GM21515 (cell line): ENCODE data around the gene PLEKHD1.

Experiments used
- ATAC-seq: cut with Tn5 transposase; IDR thresholded peaks from one replicate; pipeline ENCODE4 v1.9.1; 2021; ENCODE audit not compliant: unreplicated experiment

The PLEKHD1 gene

DNA sequence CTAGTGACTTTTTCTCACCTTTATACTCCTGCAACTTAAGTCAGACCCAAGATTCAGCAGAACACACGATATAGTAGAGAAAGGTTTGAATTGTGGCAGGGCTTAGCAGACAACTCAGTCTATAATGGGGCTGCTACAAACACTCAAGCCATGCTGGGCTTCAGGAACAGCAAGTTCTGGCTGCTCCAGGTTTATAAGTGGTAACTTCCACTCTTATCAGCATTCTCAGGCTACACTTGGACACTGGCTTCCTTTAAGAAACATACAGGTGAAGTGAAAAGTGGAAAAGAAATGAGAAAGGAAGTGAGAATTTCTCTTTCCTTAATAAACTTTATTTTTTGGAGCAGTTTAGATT lies 21.7 kb downstream of the PLEKHD1 start:
- ATAC-seq: no peak

DNA sequence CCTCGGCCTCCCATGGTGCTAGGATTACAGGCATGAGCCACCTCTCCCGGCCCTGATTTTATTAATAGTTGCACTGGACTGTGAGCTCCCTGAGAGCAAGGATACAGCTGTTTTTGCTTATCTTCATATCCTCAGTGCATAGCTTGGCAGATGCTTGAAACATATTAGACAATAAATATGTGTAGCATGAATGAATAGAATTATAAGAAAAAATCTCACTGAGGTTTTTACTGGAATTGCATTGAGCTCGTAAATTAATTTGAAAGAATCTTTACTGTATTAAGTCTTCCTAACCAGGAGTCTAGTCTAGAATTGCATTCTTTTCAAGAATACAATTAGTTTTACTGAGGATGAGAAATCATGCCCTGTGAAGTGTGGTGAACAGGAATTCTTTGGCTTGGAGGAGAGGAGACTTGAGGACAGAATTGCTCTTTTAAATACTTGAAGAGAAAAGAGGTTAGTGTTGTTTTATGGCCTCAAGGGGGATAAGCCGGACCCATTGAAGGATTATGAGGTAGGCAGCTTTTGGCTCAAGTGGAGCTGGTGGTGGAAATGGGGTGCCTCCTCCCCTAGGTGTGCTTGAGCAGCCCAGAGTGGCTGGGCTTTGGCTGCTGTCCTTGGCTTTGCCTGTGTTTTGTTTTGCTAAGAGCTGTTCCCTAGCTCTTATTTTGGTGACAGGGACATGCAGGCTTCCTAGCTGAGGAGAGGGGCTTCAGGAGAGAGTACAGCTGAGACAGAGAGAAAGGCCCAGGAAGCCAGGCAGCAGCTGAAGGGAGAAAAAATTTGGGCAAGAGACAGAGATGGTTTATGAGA lies 34.0 kb downstream of the PLEKHD1 start:
- ATAC-seq: no peak

DNA sequence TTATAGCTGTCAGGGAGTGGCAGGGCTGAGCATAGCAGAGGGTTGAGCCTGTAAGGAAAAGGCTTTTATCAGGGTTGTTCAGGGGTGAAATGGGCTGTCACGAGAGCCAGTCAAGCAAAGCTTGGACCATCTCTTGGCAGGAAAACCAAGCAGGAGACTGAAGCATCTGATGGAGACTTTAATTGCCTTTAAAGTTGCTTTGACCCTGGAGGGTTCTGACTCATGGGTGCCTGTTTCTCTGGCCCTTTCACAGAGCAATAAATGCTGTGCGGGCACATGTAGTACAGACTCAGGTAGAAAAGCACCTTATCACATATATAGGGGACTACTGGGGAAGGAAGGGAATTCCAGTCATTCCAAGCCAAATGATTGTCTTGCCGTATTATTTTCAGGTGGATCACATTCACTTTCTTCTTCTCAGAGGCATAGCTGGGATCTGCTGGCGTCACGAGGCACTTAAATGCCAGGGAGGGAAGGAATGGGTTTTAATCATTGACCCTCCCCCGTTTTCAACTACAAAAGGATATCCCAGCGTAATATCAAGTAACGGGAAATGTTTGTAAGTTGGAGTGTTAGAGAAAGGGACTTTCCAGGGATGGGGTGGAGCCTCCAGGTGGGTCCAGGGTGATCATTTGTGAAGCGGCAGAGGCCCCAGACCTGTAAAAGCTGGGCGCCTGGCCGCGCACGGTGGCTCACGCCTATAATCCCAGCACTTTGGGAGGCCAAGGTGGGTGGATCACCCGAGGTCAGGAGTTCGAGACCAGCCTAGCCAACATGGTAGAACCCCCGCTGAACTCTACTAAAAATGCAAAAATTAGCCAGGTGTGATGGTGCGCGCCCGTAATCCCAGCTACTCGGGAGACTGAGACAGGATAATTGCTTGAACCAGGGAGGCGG lies 34.9 kb downstream of the PLEKHD1 start:
- ATAC-seq: no peak

DNA sequence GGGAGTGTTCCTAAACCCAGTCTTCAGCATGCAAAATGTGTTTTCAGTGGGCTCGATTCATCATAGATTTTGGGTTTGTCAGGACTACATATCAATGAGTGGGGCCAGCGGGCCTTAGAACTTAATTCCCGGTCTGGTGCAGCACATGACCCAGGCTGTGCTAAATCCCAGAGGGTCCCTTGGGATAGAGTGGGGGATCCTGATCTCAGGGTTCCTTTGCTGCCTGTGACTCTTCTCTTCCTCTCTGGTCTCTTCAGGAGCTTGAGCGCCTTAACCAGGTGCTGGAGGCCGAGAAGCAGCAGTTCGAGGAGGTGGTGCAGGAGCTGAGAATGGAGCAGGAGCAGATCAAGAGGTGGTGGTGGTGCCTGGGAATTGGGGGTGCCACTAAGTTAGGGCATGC lies 37.5 kb downstream of the PLEKHD1 start:
- ATAC-seq: no peak

DNA sequence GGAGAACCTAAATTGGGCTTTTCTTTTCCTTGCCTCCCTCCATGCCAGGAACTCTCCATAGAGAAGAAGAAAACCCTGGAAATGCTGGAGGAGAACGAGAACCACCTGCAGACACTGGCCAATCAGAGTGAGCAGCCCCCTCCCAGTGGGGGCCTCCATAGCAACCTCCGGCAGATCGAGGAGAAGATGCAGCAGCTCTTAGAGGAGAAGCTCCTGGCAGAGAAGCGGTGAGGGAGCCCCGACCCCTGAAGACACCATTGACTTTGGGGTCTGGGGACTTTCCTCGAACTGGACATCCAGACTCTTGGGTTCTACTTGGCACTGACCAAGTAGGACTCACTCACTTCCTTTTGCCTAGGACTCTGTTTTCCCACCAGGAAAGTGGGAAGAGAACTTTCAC lies 41.4 kb downstream of the PLEKHD1 start:
- ATAC-seq: no peak

DNA sequence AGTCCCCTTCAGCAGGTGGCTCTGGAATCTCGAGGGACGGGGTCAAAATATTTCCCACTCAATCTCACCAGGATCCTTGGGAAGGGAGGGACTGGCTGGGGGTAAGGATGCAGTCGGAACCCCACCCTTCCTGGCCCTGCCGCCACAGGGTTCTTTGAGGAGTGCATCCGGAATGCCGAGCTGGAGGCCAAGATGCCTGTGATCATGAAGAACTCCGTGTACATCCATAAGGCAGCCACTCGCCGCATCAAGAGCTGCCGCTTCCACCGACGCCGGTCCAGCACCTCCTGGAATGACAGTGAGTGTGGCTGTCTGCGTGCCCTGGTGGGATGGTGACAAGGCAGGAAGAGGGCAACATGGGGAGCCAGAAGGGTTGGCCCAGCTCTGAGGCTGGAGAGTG lies 43.1 kb downstream of the PLEKHD1 start:
- ATAC-seq: no peak

DNA sequence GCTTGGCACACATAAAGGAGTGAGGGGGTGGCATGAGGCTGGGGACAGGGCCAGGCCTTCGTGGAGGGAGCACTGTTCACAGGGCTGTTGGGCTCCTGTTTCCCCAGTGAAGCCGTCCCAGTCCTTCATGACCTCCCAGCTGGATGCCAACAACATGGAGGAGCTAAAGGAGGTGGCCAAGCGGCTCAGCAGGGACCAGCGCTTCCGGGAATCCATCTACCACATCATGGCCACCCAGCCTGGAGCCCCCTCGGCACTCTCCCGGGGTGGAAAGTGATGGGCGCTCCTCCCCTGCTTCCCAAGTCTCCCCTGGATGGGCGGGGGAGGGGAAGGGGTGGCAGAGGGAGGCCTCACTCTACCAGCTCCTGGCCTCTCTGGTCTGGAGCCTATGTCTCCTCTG lies 43.6 kb downstream of the PLEKHD1 start:
- ATAC-seq: no peak

DNA sequence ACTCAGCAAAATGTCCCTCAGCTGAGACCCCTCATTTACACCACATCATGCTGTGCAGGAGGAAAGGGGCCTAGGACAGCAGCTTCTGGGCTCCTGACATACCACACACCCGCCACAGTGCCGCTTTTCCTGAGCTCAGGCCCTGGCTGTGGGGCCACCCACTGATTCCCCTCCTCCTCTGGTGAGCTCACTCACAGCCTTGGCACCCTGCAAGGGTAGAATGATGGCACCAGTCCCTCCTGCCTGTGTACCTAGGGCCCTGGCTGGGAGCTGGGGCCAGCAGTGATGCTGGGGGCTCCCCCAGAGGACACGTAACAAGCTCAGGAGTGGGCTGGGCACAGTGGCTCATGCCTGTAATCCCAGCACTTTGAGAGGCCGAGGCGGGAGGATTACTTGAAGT lies 44.4 kb downstream of the PLEKHD1 start:
- ATAC-seq: no peak

DNA sequence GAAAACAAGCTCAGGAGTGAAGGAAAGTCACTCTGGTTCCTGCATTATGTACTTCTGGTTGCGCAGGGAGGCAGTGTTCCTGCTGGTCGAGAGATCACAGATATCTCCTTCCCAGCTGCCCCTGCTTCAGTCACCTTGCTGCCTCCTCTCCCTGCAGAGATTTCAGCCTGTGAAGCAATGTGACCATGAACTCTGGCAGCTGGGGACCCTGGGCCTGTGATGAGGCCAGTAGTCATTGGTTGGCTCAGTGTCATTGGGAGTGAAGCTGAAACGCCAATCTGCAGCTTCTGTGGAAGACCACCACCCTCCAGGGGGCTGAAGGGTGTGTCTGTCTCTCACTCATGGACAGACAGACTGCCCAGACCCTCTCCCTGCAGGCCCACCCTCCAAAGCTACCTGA lies 45.0 kb downstream of the PLEKHD1 start:
- no peak for ATAC-seq

DNA sequence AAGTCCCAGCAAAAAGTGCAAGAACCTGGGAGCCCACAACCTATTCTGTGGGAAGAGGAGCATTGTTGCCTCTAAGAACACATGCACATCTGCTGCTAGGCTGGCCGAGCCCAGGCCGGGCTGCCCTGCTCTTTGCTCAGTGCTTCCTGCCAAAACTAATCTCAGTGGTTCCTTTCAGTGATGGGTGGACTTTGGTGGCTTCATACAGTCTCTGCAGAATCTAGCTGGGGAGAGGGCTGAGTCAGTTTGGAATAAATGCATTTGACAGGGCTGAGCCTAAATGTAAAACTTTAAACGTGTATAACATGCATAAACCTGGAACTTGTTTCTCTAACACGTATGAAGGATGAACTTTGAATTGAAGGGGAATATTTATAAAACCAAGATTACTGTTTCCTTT lies 45.6 kb downstream of the PLEKHD1 start:
- no peak for ATAC-seq

DNA sequence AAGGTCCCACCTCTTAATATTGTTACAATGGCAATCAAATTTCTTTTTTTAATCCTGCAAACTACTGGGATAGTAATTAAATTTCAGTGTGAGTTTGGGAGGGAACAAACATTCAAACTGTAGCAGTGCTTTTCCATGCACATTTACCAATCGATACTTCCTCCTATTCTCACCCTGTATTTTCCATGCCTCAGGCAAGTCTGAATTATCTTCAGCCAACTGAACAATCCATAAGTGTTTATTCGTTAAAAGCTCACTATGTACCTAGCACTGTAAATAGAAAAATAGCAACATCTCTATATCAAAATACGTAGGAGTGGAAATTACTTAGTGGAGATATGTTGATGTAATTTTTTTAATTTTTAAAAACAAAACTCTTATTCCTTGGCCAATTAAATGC lies 46.6 kb downstream of the PLEKHD1 start:
- no peak for ATAC-seq

DNA sequence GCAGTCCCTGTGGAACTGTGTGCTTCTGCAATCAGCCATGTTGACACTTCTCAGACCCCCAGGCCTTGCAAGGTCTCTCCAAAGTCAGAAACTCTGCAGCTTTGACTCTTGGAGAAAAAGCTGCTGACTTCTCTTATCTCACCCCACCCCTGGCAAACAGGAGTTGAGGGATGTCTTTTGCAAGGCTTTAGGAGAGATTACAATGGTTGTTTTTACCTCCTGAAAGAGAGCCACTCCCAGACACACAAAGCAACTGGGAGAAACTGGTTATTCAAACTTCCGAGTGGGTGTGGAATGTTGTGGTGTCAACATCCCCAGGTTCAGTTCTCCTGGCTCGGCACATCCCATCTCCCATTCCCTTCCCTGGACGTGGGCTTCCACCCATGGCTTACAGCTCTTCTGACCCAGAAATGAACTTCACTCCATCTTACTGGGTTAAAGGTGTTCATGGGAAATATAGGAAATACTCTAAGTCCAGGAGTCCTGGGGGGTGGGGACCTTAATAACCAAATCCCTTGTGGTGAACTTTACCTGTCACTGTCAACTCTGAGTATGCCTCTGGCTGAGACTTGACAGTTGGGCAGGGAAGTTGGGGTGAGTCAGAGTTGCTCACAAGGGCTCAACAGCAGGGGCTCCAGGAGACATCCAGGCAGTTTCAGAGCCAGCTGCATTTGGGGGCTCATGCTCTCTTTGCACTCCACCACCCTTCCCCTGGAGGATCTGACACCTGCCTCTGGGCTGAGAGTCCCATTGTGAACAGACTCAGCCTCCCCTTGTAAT lies 48.2 kb downstream of the PLEKHD1 start:
- ATAC-seq: no peak

DNA sequence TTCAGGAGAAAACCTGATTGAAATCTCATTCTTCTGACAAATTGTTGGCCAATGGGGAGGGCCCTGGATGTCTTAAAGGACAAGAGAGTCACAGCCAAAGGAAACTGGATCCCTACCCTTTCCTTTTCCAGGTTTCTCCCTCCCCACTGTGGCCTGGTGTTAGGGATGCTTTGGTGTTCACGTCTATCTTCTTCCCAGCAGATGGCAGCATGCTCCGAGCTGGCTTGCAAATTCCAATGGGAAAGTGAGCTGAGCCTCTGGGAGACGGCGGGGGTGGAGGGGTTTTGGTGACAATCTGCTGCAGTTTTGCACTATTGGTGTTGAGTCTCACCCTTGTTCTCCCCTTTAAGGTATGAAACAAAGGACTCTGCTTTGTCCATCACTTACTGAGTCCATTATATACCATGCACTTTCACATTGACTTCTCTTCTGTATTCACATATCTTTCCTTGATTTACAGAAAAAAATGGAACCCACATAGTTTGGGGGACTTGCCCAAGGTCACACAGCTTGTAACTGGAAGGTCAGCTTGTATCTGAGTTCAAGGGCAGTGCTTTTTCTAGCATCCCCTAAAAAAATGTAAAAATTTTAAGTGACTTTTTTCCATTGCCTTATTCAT lies 50.8 kb downstream of the PLEKHD1 start:
- no peak for ATAC-seq

DNA sequence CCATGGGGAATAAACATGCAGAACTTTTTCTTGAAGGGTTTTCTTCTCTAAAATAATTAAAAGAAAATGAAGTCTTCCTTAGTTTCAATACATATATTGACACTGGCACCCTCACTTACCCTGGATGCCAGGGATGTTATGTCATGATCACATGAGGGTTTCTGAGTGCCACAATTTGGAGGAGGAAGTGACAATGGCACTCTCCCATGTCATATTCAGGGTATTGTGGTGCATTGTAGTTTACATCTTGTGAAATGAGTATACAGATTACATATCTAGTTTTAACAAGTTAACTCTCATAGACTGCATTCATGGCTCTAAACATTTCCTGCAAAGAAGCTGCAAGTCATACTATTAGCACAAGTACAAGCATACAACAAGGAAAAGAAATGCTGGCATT lies 52.4 kb downstream of the PLEKHD1 start:
- no peak for ATAC-seq

DNA sequence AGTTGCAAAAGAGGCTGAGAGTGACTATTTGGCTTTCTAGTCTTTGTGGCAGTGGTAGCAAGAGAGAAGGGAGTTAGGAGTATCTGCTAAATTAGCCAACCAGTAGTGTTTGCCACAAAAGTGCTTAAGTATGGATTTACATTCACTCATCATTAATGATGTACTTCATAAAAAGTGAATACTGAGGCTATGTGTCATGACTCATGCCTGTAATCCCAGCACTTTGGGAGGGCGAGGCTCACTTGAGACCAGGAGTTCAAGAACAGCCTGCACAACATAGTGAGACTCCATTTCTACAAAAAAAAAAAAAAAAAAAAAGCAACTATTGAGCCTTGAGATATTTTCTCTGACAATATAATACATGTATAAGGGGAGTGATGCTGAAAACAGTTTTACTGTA lies 53.4 kb downstream of the PLEKHD1 start:
- ATAC-seq: no peak

DNA sequence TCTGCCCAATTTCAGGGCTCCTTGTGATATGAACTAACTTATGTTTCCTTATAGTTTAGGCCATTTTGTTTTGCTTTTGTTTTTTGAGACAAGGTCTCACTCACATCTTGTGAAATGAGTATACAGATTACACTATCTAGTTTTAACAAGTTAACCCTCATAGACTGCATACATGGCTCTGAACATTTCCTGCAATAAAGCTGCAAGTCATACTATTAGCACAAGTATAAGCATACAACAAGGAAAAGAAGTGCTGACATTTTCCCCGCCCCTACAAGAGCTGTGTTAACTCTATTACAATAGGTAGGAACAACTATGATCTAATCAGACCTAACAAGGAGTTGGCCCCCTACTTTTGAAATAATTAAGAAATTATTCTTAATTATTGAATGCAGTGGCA lies 54.2 kb downstream of the PLEKHD1 start:
- no peak for ATAC-seq

DNA sequence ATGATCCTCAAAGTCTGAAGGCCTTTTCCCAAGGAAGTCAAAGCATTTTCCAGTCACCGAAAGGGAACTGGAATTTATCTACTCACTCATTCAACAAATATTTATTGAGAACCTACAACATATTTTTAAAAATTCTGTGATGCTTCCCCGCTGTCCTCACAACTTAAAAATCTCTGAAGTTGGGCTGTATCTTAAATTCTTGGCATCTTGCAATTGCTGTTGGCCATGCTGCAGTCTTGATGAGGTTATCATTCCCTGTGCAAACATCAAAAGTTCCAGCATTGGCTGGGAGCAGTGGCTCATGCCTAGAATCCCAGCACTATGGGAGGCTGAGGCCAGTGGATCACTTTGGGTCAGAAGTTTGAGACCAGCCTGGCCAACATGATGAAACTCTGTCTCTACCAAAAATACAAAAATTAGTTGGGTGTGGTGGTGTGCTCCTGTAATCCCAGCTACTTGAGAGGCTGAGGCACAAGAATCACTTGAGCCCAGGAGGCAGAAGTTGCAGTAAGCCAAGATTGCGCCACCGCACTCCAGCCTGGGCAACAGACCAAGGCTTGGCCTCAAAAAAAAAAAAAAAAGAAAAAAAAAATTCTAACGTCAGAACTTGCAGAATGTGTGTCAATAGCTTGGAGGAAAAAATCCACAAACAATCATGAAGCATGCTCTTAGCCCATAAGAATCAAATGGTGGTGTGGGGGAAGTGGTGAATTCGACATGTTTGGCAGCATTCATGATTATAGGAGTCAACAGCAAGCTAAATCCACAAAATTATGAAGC lies 55.3 kb downstream of the PLEKHD1 start:
- no peak for ATAC-seq

DNA sequence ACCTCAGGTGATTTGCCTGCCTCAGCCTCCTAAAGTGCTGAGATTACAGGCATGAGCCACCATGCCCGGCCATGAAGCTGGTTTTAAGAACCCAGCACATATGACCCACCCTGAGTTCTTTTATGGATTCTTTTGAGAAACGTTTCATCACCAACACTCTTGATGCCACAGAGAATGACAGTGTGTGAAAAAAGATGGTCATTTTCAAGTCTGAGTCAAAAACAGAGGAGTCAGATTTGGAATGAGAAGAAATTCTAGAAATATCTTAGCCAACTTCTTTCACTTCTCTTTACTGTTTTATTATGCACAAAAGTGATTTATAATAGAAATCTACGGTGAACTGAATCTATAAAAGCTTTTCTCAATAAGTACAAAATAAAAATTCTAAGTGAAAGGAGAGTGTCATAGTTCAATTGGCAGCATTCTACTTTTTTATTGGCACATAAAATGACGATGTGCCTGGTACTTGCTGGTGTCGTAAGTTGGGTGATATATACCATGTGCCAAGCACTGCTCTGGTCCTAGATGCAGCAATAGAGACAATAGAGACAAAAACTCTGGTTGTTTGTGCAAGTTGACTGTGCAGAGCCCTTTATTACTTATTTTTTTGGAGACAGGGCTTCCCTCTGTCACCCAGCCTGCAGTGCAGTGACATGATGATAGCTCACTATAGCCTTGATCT lies 56.3 kb downstream of the PLEKHD1 start:
- no peak for ATAC-seq

DNA sequence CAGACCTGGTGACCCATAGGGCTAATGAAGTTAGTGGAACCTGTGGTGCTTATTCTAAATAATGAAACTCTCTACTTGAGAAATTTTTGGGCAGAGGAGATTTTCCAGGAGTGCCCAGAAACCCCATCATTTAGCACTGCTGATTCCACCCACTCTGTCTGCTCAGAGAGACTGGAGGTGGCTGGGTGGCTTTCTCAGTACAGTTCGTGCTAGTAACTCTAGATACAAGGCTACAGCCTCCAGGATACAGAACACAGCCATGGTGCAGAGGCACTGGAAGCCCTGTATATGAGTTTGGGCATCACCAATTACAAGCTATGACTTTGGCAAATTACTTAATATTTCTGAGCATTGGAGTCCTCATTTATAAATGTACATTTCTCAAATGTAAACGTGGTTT lies 57.8 kb downstream of the PLEKHD1 start:
- no peak for ATAC-seq
